HG02973 (cell line): ENCODE data around the gene MVK.

ENCODE experiments used
- ATAC-seq: cut with Tn5 transposase; IDR thresholded peaks from one replicate; pipeline ENCODE4 v1.9.1; 2021; ENCODE audit warnings: moderate library complexity; ENCODE audit not compliant: unreplicated experiment

The MVK gene

DNA sequence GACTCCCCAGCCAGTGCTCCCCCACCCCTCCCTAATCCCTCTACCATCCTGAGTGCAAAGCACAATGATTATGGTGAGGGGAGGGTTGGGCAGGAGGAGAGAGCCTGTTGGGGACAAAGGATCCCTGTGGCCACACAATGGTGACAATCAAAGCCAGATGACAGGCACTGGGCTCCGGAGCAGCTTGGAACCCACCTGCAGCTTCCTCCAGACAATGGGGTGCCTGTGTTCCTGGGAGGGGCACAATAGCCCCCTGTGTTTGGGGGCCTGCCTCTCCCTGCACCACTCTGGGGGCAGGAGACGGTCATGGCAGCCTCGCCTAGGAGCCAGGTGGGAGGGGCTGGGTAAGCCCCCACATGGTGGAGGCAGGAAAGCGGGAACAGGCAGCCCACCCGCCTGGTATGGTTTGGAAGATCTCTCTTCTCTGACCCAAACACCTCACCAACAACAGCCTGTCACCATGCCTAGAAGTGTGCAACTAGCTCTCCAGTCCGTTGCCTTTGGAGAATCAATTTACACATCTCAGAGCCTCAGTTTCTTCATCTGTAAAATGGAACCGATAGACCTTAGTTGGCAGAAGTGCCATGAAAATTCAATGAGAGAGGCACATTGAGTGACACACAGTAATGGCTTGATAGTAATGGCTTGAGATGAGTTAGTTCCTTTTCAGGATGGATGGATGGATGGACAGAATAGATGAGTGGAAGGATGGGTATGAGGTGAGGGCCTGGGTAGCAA, 53.0 kb downstream of the MVK start:
- ATAC-seq = no peak

- ATAC-seq = no peak
Observed at GRCh38 chr12:109627633-109628032, 54.0 kb downstream of the MVK start.

DNA sequence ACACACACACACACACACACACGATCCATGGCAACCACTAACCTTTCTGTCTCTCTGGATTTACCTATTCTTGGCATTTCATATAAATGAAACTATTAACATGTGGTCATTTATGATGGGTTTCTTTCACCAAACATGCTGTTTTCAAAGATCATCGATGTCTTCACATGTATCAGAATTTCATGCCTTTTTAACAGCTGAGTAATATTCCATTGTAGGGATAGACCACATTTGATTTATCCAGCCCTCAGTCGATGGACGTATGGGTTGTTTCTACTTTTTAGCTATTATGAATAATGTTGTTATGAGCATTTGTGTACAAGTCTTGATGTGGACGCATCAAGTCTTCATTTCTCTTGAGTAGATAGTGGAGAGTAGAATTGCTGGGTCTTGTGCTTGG, 56.5 kb downstream of the MVK start:
- ATAC-seq = no peak

DNA sequence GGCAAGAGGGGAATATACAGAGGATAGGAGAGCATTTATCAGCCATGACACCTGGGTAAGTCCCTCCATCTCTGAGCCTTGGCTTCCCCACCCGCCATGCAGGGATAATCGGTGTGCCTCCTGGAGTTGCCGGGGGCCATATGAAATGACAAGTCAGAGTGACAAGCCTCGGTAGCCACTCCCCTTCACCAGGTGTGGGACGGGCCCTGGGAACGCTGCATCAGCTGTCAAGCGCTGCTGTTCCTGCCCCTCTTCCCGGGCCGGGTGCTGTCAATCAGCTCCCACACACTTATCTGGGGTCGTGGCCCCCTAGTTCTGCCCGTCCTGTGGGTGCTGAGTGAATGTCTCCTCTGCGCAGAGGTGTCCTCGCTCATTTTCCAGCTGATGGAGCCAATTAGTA, 57.2 kb downstream of the MVK start:
- no peak for ATAC-seq

- no peak for ATAC-seq
Observed at GRCh38 chr12:109631302-109631701, 57.7 kb downstream of the MVK start.

DNA sequence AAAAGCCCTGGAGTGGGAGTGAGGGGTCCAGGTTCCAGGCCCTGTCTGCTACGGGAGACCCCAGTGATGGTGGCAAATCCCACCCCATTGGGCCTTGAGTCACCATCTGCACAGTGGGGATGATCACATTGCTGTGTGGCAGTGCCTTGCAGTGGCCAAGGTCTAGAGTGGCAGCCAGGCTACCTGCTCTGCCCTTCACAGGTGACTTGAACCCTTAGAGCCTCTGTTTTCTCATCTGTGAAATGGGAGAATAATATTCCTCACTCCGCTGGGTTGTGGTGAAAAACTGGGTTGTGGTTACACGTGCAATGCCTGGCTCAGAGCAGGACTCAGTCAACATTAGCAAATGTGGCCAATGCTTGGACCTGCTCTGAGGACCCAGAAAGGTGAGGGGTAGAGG, 58.2 kb downstream of the MVK start:
- no peak for ATAC-seq

- ATAC-seq = no peak
Observed at GRCh38 chr12:109632342-109632741, 58.7 kb downstream of the MVK start.

- ATAC-seq = no peak
Observed at GRCh38 chr12:109635717-109636116, 62.1 kb downstream of the MVK start.

DNA sequence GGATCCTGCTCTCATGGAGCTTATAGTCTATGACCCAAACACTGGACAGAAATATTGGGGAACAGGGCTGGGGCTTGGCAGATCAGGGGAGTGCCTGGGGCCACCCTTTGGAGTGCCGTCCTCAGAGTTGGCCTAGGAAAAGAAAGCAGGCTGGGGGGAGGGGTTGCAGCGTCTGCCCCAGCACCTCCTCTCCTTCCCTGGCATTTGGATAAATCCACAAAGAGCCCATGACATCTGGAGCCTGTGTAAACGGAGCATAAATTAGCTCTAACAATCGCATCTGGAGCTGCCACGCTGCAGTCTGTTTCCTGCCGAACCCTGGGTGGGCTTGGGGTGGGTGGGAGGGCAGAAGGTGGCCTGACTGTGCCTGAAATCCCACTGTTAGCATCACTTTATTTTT, 63.8 kb downstream of the MVK start:
- no peak for ATAC-seq

- ATAC-seq = no peak
Observed at GRCh38 chr12:109637996-109638395, 64.4 kb downstream of the MVK start.

DNA sequence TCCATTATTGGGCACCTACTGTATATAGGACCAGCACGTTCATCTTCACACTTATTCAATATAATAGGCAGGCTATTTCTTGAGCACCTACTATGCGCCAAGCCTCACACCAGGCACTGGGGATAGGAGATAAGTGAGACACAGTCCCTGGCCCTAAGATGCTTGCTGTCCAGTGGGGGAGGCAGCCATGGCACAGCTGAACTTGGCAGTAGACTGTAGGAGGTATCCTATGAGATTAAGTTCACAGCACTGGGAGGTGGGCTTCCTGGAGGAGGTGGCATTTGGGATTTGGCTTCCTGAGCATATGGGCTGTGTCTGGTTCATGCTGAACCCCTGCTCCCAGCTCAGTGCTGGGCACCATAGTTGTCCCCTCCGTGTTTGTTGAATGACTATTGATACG, 65.1 kb downstream of the MVK start:
- ATAC-seq = no peak

DNA sequence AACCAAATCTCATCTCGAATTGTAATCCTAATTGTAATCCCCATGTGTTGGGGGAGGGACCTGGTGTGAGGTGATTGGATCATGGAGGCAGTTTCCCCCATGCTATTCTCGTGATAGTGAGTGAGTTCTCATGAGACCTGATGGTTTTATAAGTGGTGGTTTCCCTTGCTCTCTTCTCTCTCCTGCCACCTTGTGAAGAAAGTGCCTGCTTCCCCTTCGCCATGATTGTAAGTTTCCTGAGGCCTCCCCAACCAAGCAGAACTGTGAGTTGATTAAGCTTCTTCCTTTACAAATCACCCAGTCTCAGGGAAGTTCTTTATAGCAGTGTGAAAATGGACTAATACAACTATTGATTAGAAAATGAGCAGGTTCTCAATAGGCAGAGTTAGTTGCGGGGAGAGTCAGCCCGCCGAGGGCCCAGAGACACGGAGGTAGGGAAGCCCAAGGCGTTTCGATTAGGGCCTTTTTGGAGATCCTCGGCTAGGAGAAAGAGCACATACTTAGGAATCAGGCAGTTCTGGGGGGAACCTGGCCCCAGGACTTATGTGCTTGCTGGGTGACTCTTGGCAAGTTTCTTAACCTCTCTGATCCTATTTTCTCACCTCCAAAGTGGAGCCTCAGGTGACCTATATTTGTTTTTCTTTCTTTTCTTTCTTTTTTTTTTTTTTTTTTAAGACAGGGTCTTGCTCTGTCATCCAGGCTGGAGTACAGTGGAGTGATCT, 65.7 kb downstream of the MVK start:
- ATAC-seq = no peak

GRCh38 chr12:109640961-109641360, 67.4 kb downstream of the MVK start:
- no peak for ATAC-seq

DNA sequence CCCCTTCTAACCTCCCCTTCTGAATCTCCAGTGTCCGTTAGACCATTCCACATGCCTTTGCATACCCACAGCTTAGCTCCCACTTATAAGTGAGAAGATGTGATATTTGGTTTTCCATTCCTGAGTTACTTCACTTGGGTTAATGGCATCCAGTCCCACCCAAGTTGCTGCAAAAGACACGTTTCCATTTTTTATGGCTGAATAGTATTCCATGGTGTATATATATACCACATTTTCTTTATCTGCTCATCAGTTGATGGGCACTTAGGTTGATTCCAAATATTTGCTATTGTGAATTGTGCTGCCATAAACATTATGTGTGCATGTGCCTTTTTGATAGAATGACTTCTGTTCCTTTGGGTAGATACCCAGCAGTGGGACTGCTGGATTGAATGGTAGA, 67.8 kb downstream of the MVK start:
- ATAC-seq = no peak

- ATAC-seq = no peak
Observed at GRCh38 chr12:109642506-109643132, 69.0 kb downstream of the MVK start.

DNA sequence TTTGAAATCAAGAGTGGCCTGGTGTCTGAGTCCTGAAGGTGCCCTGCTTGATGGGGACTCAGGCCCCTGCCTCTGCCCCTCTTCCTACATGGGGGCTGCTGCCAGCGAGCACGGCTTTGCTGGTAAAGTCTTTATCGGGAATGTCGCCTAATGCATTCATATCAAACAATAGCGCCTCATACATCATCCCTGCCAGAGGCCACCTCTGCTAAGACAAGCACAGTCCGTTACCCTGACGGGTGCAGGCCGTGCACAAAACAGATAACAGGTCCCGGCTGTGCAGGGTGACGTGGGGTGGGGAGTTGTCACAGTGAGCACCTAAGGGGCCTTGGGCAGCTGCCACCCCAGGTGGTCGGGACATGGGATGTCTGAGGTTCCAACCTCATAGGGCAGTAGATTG, 71.6 kb downstream of the MVK start:
- no peak for ATAC-seq

DNA sequence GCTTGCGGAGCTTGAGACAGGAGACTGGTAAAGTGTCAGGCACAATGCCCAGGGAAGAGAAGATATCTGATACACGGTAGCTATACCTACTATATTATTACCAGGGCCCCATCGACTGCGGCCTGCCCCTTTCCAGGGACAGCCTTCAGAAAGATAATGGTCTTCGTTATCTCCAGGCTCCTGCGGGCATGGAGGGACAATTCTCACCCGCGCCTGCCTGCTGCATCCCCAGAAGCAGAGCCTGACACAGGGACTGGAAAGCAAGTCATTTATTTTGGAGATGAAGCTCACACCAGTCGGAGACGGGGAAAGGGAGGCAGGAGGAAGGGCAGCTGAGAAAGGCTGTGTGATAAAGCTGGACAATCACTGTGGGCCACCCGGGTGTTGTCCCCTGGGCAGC, 72.1 kb downstream of the MVK start:
- no peak for ATAC-seq
